HEK293 (cell line): Measurements from ENCODE around the gene S1PR1.

Experiments
- CTCF ChIA-PET: fragments of 350-600 bp; formaldehyde crosslinking; extraction: SDS; loops from one replicate; lab custom pipeline; 2021; ENCODE audit warnings: antibody characterized with exemption; lab: Yijun Ruan, JAX
- POLR2A ChIA-PET: fragments of 300-600 bp; formaldehyde crosslinking; extraction: SDS; loops from one replicate; lab custom pipeline; 2020; ENCODE audit warnings: antibody characterized with exemption, inconsistent platforms; lab: Yijun Ruan, JAX
- H3K27ac ChIP-seq: fragments of 200-500 bp; sonication (Bioruptor generic); 2 replicates; pipeline ENCODE4 v1.5.1; 2014; ENCODE audit warnings: low read depth, low read length, control low read depth, inconsistent platforms; ENCODE audit errors: extremely low read depth
- H3K36me3 ChIP-seq, 2 experiments: fragments of 200-500 bp in 1 of 2; sonication (Bioruptor generic) in 1 of 2; 1 replicate in 1 of 2; 2 replicates in 1 of 2; pipeline ENCODE4 v1.5.1; 2014 to 2017; ENCODE audit warnings: inconsistent platforms in 2 of 2, low read length in 2 of 2; ENCODE audit not compliant: control insufficient read depth in 2 of 2, insufficient read depth in 1 of 2
- H3K4me1 ChIP-seq: fragments of 200-500 bp; sonication (Bioruptor generic); 2 replicates; pipeline ENCODE4 v1.5.1; 2014; ENCODE audit warnings: mild to moderate bottlenecking, low read length, inconsistent platforms; ENCODE audit not compliant: control insufficient read depth, insufficient read depth
- H3K4me3 ChIP-seq: 2 replicates; pipeline ENCODE4 v1.5.1; 2011; ENCODE audit warnings: low read depth, mild to moderate bottlenecking, control low read depth, low read length, moderate library complexity
- H3K9me3 ChIP-seq: fragments of 200-500 bp; sonication (Bioruptor generic); 2 replicates; pipeline ENCODE4 v1.5.1; 2014; ENCODE audit warnings: low read depth, low read length, inconsistent platforms; ENCODE audit not compliant: control insufficient read depth, insufficient read depth
- BCL6B ChIP-seq: fragments of 450-650 bp; formaldehyde crosslinking; IDR thresholded peaks from 2 replicates; pipeline ENCODE4 v1.5.1; 2017; ENCODE audit warnings: missing biosample characterization, missing genetic modification characterization
- PRDM10 ChIP-seq: fragments of 450-650 bp; formaldehyde crosslinking; IDR thresholded peaks from 2 replicates; pipeline ENCODE4 v1.5.1; 2016; ENCODE audit warnings: missing biosample characterization, missing genetic modification characterization
- ZBTB17 ChIP-seq: fragments of 450-650 bp; formaldehyde crosslinking; IDR thresholded peaks from 2 replicates; pipeline ENCODE4 v1.5.1; 2016; ENCODE audit warnings: missing biosample characterization, missing genetic modification characterization
- ZFP37 ChIP-seq: fragments of 450-650 bp; formaldehyde crosslinking; IDR thresholded peaks from 2 replicates; pipeline ENCODE4 v1.5.1; 2016; ENCODE audit warnings: missing biosample characterization, missing genetic modification characterization
- ZNF16 ChIP-seq: fragments of 450-650 bp; formaldehyde crosslinking; IDR thresholded peaks from 2 replicates; pipeline ENCODE4 v1.5.1; 2016; ENCODE audit warnings: low read depth, missing biosample characterization, missing genetic modification characterization
- ZNF221 ChIP-seq: fragments of 450-650 bp; formaldehyde crosslinking; IDR thresholded peaks from 2 replicates; pipeline ENCODE4 v1.5.1; 2017; ENCODE audit warnings: missing biosample characterization, missing genetic modification characterization, borderline replicate concordance
- ZNF24 ChIP-seq: fragments of 450-650 bp; formaldehyde crosslinking; IDR thresholded peaks from 2 replicates; pipeline ENCODE4 v1.5.1; 2016; ENCODE audit warnings: missing biosample characterization, missing genetic modification characterization
- ZNF292 ChIP-seq: fragments of 450-650 bp; formaldehyde crosslinking; IDR thresholded peaks from 2 replicates; pipeline ENCODE4 v1.5.1; 2016; ENCODE audit warnings: low read depth, missing biosample characterization, missing genetic modification characterization, borderline replicate concordance
- ZNF335 ChIP-seq: fragments of 450-650 bp; formaldehyde crosslinking; conservative IDR thresholded peaks from 2 replicates; pipeline ENCODE4 v1.5.1; 2016; ENCODE audit warnings: missing biosample characterization, missing genetic modification characterization
- ZNF37A ChIP-seq: fragments of 450-650 bp; IDR thresholded peaks from 2 replicates; pipeline ENCODE4 v1.5.1; 2018; ENCODE audit warnings: missing biosample characterization, missing genetic modification characterization
- ZNF558 ChIP-seq: fragments of 450-650 bp; formaldehyde crosslinking; IDR thresholded peaks from 2 replicates; pipeline ENCODE4 v1.5.1; 2016; ENCODE audit warnings: missing biosample characterization, missing genetic modification characterization
- ZNF571 ChIP-seq: fragments of 450-650 bp; formaldehyde crosslinking; IDR thresholded peaks from 2 replicates; pipeline ENCODE4 v1.5.0; 2017; ENCODE audit warnings: missing biosample characterization, missing genetic modification characterization
- ZNF664 ChIP-seq: fragments of 450-650 bp; formaldehyde crosslinking; IDR thresholded peaks from 2 replicates; pipeline ENCODE4 v1.5.1; 2016; ENCODE audit warnings: missing biosample characterization, missing genetic modification characterization
- ZNF837 ChIP-seq: fragments of 450-650 bp; formaldehyde crosslinking; IDR thresholded peaks from 2 replicates; pipeline ENCODE4 v1.5.1; 2016; ENCODE audit warnings: missing biosample characterization, missing genetic modification characterization
- TF ChIP-seq, protein P1 (sequence below): fragments of 450-650 bp; formaldehyde crosslinking; optimal IDR thresholded peaks from 2 replicates; pipeline ENCODE3; 2016; ENCODE audit warnings: missing biosample characterization, mild to moderate bottlenecking, missing genetic modification characterization
- TF ChIP-seq, protein P2 (sequence below): fragments of 450-650 bp; formaldehyde crosslinking; IDR thresholded peaks from 2 replicates; pipeline ENCODE4 v1.5.1; 2016; ENCODE audit warnings: missing biosample characterization, missing genetic modification characterization
- TF ChIP-seq, protein P3 (sequence below): fragments of 450-650 bp; formaldehyde crosslinking; IDR thresholded peaks from 2 replicates; pipeline ENCODE4 v1.5.1; 2016; ENCODE audit warnings: missing biosample characterization, missing genetic modification characterization, borderline replicate concordance
- TF ChIP-seq, protein P4 (sequence below): fragments of 450-650 bp; formaldehyde crosslinking; IDR thresholded peaks from 2 replicates; pipeline ENCODE4 v1.5.1; 2016; ENCODE audit warnings: missing biosample characterization, missing genetic modification characterization

S1PR1 gene

GRCh38 chr1:101235696-101236515 lies 913 bp upstream of the S1PR1 start:
- CTCF ChIA-PET = interaction anchor here (0.5 to 6.8 kb wide), 7 partner anchors 12 to 318 kb away, joined by 3 to 58 read pairs (median 3); no protein-coding TSS in a partner anchor
- peak overlapping the region; percentile 61; the same call in 1 of the 2 replicates for H3K27ac ChIP-seq
- H3K9me3 ChIP-seq = no peaks in the 10 kb centered on the region
- H3K4me3 ChIP-seq = peak overlapping the region; percentile 77
- H3K36me3 ChIP-seq = peaks cover 0 to 14% of the 10 kb centered on the region in 2 experiments; a peak in 2 of 3 replicates
- peaks cover 7% of the 10 kb centered on the region; the same call in 1 of the 2 replicates for H3K4me1 ChIP-seq
- POLR2A ChIA-PET = interaction anchor here (0.5 to 1.5 kb wide), 13 partner anchors 15 to 1258 kb away, joined by 3 to 7 read pairs (median 4); partner anchors contain the start of genes DPH5 and EXTL2
- no peak for TF ChIP-seq ZNF571 (tag by site-specific recombination)
- 0 out of 2 replicates have a peak, but pooled peaks have one; percentile 41 for TF ChIP-seq PRDM10 (tag by site-specific recombination)
- no peak for TF ChIP-seq BCL6B (tag by site-specific recombination)
- no peak for TF ChIP-seq ZNF837 (tag by site-specific recombination)
- TF ChIP-seq ZNF558 = no peak
- TF ChIP-seq ZNF16 (tag by site-specific recombination) = no peak
- no peak for TF ChIP-seq ZNF221 (tag by site-specific recombination)
- TF ChIP-seq ZNF335 = peak; percentile 77
- TF ChIP-seq ZBTB17 (tag by site-specific recombination) = peak; percentile 88
- TF ChIP-seq ZNF24 (tag by site-specific recombination) = no peak
- TF ChIP-seq, protein P1, sequence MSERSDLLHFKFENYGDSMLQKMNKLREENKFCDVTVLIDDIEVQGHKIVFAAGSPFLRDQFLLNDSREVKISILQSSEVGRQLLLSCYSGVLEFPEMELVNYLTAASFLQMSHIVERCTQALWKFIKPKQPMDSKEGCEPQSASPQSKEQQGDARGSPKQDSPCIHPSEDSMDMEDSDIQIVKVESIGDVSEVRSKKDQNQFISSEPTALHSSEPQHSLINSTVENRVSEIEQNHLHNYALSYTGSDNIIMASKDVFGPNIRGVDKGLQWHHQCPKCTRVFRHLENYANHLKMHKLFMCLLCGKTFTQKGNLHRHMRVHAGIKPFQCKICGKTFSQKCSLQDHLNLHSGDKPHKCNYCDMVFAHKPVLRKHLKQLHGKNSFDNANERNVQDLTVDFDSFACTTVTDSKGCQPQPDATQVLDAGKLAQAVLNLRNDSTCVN (tag by site-specific recombination) = peak; percentile 25
- no peak for TF ChIP-seq ZNF292 (tag by site-specific recombination)
- no peak for TF ChIP-seq ZNF37A (tag by site-specific recombination)
- TF ChIP-seq ZFP37 (tag by site-specific recombination) = 0 out of 2 replicates have a peak, but pooled peaks have one; percentile 14
- TF ChIP-seq, protein P2, sequence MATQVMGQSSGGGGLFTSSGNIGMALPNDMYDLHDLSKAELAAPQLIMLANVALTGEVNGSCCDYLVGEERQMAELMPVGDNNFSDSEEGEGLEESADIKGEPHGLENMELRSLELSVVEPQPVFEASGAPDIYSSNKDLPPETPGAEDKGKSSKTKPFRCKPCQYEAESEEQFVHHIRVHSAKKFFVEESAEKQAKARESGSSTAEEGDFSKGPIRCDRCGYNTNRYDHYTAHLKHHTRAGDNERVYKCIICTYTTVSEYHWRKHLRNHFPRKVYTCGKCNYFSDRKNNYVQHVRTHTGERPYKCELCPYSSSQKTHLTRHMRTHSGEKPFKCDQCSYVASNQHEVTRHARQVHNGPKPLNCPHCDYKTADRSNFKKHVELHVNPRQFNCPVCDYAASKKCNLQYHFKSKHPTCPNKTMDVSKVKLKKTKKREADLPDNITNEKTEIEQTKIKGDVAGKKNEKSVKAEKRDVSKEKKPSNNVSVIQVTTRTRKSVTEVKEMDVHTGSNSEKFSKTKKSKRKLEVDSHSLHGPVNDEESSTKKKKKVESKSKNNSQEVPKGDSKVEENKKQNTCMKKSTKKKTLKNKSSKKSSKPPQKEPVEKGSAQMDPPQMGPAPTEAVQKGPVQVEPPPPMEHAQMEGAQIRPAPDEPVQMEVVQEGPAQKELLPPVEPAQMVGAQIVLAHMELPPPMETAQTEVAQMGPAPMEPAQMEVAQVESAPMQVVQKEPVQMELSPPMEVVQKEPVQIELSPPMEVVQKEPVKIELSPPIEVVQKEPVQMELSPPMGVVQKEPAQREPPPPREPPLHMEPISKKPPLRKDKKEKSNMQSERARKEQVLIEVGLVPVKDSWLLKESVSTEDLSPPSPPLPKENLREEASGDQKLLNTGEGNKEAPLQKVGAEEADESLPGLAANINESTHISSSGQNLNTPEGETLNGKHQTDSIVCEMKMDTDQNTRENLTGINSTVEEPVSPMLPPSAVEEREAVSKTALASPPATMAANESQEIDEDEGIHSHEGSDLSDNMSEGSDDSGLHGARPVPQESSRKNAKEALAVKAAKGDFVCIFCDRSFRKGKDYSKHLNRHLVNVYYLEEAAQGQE (tag by site-specific recombination) = no peak
- TF ChIP-seq ZNF664 (tag by site-specific recombination) = 0 out of 2 replicates have a peak, but pooled peaks have one; percentile 11
- TF ChIP-seq, protein P3, sequence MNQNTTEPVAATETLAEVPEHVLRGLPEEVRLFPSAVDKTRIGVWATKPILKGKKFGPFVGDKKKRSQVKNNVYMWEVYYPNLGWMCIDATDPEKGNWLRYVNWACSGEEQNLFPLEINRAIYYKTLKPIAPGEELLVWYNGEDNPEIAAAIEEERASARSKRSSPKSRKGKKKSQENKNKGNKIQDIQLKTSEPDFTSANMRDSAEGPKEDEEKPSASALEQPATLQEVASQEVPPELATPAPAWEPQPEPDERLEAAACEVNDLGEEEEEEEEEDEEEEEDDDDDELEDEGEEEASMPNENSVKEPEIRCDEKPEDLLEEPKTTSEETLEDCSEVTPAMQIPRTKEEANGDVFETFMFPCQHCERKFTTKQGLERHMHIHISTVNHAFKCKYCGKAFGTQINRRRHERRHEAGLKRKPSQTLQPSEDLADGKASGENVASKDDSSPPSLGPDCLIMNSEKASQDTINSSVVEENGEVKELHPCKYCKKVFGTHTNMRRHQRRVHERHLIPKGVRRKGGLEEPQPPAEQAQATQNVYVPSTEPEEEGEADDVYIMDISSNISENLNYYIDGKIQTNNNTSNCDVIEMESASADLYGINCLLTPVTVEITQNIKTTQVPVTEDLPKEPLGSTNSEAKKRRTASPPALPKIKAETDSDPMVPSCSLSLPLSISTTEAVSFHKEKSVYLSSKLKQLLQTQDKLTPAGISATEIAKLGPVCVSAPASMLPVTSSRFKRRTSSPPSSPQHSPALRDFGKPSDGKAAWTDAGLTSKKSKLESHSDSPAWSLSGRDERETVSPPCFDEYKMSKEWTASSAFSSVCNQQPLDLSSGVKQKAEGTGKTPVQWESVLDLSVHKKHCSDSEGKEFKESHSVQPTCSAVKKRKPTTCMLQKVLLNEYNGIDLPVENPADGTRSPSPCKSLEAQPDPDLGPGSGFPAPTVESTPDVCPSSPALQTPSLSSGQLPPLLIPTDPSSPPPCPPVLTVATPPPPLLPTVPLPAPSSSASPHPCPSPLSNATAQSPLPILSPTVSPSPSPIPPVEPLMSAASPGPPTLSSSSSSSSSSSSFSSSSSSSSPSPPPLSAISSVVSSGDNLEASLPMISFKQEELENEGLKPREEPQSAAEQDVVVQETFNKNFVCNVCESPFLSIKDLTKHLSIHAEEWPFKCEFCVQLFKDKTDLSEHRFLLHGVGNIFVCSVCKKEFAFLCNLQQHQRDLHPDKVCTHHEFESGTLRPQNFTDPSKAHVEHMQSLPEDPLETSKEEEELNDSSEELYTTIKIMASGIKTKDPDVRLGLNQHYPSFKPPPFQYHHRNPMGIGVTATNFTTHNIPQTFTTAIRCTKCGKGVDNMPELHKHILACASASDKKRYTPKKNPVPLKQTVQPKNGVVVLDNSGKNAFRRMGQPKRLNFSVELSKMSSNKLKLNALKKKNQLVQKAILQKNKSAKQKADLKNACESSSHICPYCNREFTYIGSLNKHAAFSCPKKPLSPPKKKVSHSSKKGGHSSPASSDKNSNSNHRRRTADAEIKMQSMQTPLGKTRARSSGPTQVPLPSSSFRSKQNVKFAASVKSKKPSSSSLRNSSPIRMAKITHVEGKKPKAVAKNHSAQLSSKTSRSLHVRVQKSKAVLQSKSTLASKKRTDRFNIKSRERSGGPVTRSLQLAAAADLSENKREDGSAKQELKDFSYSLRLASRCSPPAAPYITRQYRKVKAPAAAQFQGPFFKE (tag by site-specific recombination) = no peak
- TF ChIP-seq, protein P4, sequence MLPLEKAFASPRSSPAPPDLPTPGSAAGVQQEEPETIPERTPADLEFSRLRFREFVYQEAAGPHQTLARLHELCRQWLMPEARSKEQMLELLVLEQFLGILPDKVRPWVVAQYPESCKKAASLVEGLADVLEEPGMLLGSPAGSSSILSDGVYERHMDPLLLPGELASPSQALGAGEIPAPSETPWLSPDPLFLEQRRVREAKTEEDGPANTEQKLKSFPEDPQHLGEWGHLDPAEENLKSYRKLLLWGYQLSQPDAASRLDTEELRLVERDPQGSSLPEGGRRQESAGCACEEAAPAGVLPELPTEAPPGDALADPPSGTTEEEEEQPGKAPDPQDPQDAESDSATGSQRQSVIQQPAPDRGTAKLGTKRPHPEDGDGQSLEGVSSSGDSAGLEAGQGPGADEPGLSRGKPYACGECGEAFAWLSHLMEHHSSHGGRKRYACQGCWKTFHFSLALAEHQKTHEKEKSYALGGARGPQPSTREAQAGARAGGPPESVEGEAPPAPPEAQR (tag by site-specific recombination) = no peak
